ENCODE measurements around the gene IL1RAPL1. TPM values are rescaled to one million over a fixed set of nuclear protein-coding genes. Genes with fewer than 3 reads are reported as not detected.

The IL1RAPL1 gene
- total RNA-seq, 1 donor from 2014 or later, result 4.7 TPM

DNA sequence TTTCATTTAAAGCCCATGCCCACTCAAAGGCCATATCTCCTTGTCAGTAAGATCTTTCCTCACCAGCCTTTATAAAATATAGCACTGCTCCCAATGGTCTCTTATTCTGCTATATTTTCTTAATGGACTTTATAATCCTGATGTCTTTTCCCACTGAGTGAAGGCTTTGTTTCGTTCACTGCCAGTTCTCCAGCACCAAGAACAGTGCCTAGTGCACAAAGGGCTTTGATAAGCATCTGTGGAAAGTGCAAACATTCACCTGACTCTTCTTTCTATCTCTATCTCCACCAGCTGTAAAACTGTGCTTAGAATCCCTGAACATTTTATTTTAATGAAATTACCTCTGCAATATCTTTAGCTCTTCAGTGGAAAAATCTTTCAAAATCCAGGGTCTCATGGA is 1054.2 kb downstream of the IL1RAPL1 start:
- intact Hi-C loops (cut with micrococcal nuclease), result no loop called here
- ATAC-seq, result no peak
- no peak for DNase-seq

DNA sequence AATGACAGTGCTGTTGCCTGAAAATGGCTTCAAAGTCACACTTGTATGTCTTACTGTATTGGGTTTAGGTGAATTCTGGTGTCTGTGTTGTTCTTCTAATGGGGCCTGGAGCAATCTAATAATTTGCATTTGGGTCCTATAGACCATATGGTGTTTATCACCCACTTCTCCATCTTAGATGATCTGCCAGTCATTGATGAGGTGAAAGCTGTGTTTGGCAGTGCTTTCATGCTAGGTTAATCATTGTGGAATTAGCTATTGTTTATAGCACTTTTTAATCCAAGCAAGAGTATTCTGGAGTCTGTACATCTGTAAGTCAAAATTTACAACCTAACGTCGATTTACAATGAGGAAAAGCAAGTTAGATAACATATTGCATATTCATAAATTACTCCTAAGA is 1055.9 kb downstream of the IL1RAPL1 start:
- no peak for ATAC-seq

DNA sequence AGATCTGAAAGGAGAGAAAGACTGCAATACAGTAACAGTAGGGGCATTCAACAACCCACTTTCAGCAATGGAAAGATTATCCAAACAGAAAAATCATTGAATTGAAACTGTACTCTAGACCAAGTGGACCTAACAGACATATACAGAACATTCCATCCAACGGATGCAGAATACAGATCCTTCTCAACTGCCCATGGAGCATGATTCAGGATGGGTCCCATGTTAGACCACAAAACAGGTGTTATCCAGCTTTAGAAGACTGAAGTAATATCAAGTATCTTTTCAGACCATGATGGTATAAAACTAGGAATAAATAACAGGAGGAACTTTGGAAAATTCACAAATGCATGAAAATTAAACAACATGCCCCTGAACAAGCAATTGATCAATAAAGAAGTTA is 1060.9 kb downstream of the IL1RAPL1 start:
- no peak for ATAC-seq
- intact Hi-C loops (cut with micrococcal nuclease), result no loop called here

More for the DNA sequence above, 1055.9 kb downstream of the IL1RAPL1 start:
- intact Hi-C loops (cut with micrococcal nuclease), result no loop called here
- no peak for DNase-seq

DNA sequence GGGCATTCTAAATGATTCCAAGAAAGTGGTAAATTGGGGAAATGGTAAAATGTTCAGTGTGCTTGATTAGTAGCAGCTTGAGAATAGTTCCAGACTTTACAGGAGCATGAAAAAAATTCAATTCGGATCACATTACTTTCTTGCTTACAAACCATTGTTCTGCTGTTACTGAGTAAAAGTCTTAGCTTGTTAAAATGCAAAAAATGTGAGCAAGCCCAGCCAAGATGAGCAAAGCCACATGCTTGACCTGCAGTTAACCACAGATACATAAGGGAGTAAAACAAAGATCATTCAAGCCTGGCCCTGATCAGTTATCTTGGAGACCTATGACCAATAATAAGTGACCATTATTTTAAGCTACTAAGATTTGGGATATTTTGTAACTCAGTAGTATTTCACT is 1065.2 kb downstream of the IL1RAPL1 start:
- ATAC-seq (no peak), DNase-seq (no peak)
- intact Hi-C loops (cut with micrococcal nuclease), result no loop called here

More for the DNA sequence above, 1060.9 kb downstream of the IL1RAPL1 start:
- DNase-seq, result no peak

DNA sequence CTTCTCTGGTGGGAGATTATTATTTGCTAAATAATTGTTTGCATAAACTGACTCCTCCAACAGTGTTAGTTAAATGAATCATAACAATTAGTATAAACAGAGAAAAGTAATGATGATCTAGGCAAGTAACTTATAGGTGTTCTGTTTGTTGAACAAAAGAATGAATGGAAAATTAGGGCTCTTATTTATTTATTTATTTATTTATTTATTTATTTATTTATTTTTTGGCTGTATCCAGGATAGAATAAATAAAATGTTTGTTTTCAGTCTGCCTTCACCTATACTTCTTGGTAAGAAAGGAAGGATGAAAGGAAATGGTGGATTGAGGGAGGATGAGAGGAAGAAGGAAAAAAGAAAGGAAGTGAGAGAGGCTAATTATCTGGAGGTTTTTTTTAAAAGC is 1066.5 kb downstream of the IL1RAPL1 start:
- ATAC-seq (no peak), DNase-seq (no peak)
- intact Hi-C loops (cut with micrococcal nuclease), result no loop called here

DNA sequence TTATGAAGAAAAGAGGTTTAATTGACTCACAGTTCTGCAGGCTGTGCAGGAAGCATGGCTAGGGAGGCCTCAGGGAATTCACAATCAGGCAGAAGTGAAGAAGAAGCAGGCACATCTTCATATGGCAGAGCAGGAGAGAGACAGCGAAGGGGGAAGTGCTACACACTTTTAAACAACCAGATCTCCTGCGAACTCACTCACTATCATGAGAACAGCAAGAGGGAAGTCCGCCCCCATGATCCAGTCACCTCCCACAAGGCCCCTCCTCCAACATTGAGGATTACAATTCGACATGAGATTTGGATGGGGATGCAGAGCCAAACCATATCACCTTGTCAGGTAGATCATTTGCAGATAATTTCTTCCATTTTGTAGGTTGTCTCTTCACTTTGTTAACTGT is 1072.7 kb downstream of the IL1RAPL1 start:
- DNase-seq, result no peak
- ATAC-seq, result no peak
- intact Hi-C loops (cut with micrococcal nuclease), result no loop called here

DNA sequence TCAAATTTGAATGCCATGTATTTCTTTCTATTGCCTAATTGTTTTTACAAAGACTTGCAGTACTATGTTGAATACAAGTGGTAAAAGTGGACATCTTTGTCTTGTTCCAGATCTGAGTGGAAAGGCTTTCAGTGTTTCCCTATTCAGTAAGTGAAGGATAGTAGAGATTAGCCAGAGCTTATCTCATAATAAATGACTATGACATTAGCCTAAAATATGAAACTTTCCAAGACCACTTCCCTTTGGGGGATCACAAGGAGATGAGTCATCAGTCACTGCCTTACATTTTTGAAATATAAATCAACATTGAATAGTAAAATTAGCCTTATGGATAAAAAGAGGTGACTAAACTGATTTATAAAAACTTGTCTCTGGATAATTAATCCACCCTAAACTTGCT is 1074.0 kb downstream of the IL1RAPL1 start:
- intact Hi-C loops (cut with micrococcal nuclease), result no loop called here
- no peak for ATAC-seq
- no peak for DNase-seq

DNA sequence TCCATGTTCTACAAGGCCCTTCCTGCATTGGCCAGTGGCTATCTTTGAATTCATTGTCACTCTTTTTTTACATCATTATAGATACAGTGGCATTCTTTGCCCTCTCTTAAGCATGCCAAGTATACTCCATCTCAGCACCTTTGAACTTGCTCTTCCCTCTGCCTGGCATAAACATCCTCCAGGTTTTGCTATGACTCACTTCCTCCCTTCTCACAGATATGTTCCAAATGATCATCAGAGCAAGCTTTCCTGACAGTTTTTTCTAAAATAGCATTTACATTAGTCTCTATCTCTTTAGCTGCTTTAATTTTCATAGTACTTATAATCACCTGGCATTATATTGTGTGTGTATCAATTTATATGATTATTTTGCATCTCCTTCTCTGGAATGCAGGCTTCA is 1074.9 kb downstream of the IL1RAPL1 start:
- intact Hi-C loops (cut with micrococcal nuclease), result no loop called here
- no peak for ATAC-seq
- DNase-seq, result no peak

DNA sequence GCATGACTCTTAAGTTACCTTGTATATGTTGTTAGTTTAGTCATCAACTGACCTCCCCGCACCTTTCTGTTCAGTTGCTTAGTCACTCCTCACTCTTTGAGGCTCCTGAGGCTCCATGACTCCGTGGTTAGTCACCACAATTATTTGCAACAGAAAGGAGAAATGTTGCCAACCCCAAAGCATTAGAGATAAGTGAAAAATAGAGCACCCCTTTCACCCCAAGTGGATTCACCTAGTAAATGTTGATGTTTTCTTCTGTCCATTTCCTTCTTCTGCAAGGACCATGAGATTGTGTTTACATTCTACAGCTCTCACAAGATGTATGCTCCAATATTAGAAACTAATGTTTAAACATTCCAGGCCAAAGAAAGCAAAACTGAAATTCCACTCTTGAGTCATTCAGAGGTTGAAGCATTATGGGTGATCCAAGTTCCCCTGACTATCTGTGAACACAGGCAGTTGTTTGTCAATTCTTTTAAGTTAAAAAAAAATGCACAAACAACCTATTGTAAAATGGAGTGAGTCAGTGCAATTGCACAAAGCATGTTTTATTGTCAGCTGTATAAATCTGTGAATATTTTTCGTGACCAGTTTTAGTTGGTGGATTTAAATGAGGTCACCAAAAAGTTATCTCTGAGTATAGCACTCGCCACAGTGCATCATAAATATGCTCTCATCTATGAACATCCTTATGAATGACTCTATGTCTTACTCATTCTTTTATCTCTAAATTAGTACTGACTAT is 1075.7 kb downstream of the IL1RAPL1 start:
- intact Hi-C loops (cut with micrococcal nuclease), result no loop called here
- no peak for ATAC-seq

DNA sequence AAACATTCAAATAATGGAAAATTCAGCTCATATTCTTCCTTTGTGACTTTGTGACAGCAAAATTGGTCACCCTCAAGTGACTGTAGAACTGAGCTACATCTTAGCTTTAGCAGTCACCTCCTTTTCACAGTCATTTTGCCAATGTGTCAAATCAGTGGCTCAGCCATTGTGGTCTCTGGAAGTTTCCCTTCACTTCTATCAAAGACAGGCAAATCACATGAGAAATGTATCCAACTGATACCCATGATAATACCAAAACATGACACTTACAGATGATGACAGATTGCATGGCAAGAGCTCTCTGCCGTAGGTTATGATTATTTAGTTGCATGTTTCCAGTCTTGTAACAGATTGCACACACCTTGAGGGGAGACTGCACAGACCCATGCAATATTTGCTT is 1078.3 kb downstream of the IL1RAPL1 start:
- DNase-seq (no peak), ATAC-seq (no peak)
- intact Hi-C loops (cut with micrococcal nuclease), result no loop called here

More for the DNA sequence above, 1075.7 kb downstream of the IL1RAPL1 start:
- no peak for DNase-seq

DNA sequence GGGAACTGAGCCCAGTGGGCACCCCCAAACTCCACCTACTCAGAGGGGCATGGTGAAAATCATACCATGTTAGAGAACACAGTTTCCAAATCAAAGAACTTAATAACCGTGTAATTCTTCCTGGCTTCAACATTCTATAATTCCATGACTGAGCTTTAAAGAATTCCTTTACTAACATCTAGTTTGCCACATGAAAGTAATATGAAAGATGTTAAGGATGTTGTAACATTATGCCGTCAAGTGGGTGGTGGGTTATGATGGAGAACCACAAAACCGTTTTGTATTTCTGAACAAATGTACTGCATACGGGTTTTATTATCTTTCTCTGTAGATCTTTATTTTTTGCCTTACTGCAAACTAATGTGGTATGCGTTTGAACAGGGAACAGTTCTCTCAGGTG is 1079.1 kb downstream of the IL1RAPL1 start:
- ATAC-seq (no peak), DNase-seq (no peak)
- intact Hi-C loops (cut with micrococcal nuclease), result no loop called here

DNA sequence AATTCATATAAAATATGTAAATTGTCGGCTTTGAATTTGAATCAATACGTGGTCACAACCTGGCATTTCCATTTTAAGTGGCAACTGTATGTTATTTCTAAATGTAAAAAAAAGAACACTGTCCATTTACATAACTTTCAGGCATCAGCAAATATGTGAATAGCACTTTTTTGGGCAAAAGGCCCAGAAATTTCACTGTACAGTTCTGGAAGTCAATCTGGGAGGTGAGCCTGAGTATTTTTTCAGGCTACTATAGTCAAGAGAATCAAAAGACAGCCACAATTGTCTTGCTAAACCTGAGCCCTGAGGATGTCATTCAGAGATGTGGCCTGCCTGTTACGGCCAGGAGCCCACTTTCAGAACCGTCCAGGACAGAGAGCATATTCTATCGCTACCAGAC is 1084.2 kb downstream of the IL1RAPL1 start:
- ATAC-seq (no peak), DNase-seq (no peak)
- intact Hi-C loops (cut with micrococcal nuclease), result no loop called here

DNA sequence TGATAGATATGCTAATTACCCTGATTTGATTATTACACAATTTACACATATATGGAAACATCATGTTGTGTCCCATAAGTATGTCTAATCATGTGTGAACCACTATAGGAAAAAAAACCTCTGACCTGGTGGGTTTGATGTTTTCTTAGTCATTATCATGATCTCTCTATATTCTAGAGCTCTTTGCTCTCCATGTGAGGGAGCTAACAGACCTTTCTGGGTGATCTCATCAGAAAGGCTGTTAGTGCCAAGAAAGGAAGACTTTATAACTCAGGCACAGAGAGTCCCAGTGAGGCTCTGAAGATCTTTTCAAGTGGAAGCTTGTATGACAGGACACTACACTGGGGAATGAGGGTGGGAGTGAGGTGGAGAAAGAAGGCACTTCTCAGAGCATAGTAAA is 1100.4 kb downstream of the IL1RAPL1 start:
- DNase-seq, result no peak
- intact Hi-C loops (cut with micrococcal nuclease), result no loop called here
- no peak for ATAC-seq

DNA sequence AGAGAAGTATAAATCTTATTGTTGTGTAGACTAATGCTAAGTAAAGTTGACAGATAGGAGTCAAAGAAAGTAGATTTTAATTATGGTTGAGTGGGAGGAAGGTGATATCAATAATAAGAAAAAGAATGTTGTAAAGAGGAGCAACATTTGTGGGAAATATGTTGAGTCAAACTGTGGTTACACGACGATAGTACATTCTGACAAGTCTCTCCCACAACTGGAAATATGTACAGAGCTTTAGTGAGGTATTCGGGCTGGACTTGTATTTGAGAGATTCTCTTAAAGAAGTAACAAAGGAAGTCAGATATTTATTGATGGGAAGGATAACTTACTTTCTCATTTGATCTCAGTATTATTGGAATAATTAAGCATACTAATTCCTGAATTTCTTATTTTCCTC is 1102.8 kb downstream of the IL1RAPL1 start:
- no peak for ATAC-seq
- intact Hi-C loops (cut with micrococcal nuclease), result no loop called here
- no peak for DNase-seq

DNA sequence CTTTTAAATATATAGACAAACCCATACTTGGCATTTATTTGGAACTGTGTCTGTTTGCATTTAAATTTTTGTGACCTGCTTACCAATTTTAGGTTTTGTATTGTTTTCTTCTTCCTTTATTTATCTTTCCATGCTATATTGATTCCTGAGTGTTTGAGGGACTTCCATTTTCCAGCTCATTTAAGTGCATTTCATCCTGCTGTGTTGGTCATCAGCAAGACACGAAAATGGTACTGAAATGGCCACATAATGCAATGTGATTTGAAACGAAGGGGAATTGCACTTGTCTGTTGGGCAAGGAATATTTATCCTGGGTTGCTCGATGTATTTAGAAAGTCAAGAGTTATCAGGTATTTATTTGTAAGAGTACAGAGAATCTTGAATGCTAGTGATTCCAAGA is 1103.8 kb downstream of the IL1RAPL1 start:
- DNase-seq, result no peak
- intact Hi-C loops (cut with micrococcal nuclease), result no loop called here
- no peak for ATAC-seq

DNA sequence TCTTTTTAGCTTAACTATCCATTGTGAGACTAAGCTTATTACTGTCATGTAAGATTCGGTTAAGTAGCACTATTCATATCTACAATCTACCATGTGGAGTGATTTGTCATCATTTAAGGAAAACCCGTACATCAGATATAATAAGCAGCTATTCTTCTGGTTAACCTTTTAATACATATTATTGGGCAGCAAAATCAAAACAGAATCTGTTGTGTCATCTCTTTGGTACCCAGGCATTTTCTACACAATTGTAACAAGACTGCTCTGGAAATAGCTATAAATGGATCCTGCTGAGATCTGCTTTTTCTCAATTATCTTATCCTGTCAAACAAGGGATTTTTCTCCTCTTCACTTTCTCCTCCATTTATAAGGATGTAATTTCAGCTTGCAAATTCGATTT is 1106.7 kb downstream of the IL1RAPL1 start:
- ATAC-seq (no peak), DNase-seq (no peak)
- intact Hi-C loops (cut with micrococcal nuclease), result no loop called here

DNA sequence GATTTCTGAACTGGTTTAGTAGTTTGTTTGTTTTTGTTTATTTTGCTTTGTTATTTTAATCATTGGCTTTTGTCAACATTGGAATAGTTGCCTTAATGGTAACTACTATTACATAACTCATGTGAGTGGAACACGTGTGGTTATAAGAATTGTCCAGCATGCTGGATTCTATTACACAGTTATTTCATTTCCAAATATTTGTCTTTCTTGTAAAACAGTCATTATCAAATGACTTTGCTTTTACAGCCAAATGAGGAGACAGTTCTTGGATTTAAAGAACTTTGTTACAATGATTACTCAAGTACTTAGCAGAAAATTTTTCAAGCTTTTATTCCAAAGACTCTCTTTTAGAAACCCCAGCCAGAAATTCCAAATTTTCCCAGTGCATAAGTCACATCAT is 1112.0 kb downstream of the IL1RAPL1 start:
- ATAC-seq, result no peak
- DNase-seq, result no peak
- intact Hi-C loops (cut with micrococcal nuclease), result no loop called here

DNA sequence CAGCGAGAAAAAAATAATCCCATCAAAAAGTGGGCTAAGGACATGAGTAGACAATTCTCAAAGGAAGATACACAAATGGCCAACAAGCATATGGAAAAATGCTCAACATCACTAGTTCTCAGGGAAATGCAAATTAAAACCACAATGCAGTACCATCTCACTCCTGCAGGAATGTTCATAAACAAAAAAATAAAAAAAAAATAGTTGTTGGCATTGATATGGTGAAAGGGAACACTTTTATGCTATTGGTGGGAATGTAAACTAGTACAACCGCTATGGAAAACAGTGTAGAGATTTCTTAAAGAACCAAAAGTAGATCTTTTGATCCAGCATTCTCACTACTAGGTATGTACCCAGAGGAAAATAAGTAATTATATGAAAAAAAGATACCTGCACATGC is 1119.8 kb downstream of the IL1RAPL1 start:
- no peak for DNase-seq
- intact Hi-C loops (cut with micrococcal nuclease), result no loop called here
- ATAC-seq, result no peak

DNA sequence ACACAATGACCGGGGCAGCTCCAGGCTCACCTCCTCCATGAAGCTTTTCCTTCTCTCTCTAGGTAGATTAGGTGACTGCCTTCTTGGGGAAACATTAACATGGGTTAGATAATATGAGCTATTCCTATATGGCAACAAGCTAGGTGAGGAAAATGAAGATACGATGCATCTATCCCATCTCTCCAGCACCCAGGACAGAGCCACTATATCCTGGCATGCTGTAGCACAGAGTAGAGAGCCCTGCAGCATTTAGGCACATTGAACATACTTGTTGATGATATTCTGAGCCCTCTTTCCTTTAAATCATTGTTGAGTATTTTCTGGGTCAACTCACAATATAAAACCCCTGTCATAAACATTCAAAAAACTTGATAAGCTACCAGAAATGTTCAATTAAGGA is 1133.9 kb downstream of the IL1RAPL1 start:
- DNase-seq (no peak), ATAC-seq (no peak)
- intact Hi-C loops (cut with micrococcal nuclease), result no loop called here

DNA sequence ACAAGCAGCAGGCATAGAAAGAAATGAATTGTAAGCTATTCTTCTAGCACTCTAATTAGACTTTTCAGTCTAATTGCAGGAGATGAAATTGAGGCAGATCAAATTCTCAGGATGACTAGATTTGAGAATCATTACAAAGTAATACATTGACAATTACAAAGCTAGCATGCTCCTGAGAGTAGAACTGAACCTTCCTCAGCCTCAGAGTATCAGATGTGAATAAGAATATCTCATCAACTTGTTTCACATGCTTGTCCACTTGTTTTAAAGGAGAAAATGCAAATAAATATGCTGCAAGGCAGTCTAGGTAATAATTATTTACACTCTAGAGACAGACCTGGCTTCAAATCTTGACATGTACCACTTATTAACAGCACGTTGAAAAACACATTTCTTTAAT is 1137.1 kb downstream of the IL1RAPL1 start:
- intact Hi-C loops (cut with micrococcal nuclease), result no loop called here
- DNase-seq, result no peak

DNA sequence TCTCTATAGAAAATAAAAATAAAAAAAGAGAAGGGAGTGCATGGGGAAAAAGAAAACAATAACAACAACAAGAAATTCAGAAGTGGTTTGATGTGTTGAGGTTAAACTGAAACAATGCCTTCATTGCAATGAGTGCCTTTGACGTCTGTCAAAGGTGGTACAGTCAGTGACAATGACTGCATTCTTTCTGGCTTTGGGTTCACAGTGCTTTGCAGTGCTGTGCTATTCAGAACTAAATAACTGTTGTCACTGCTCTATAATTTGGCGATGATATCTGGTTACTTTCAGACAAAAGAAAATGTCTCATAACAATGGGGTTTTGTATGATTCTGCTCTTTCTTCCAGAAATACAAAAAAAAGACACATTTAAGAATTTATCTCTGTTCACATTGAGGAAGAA is 1139.6 kb downstream of the IL1RAPL1 start:
- intact Hi-C loops (cut with micrococcal nuclease), result no loop called here
- no peak for ATAC-seq

More for the DNA sequence above, 1137.1 kb downstream of the IL1RAPL1 start:
- ATAC-seq, result no peak

DNA sequence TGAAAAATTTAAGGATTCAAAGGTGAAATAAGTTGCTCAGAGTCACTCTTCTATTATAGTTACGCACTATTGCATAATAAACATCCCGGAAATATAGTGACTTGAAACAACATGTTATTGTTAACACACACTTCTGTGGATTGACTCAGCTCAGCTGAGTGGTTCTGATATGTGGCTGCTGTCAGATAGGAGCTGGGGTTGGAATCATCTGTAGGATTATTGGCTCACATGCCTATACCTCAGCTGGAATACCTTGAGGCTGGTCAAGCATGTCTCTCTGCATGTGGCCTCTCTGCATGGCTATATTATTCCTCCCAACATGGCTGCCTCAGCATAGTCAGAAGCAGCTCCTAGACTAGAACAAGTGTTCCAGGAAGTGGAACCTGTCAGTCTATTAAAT is 1141.4 kb downstream of the IL1RAPL1 start:
- DNase-seq, result no peak
- intact Hi-C loops (cut with micrococcal nuclease), result no loop called here
- ATAC-seq, result no peak

More for the DNA sequence above, 1139.6 kb downstream of the IL1RAPL1 start:
- no peak for DNase-seq

All from left ventricle myocardium superior (tissue), 1 donor.